COLO829 (cell line): ENCODE results near the gene STARD10.

Experiments
- DNase-seq: peaks from one replicate; pipeline ENCODE4 v3.0.0; 2012; ENCODE audit warnings: low spot score

The STARD10 gene

GRCh38 chr11:72744474-72744873 lies 49.4 kb downstream of the STARD10 start:
- DNase-seq: no peak

DNA sequence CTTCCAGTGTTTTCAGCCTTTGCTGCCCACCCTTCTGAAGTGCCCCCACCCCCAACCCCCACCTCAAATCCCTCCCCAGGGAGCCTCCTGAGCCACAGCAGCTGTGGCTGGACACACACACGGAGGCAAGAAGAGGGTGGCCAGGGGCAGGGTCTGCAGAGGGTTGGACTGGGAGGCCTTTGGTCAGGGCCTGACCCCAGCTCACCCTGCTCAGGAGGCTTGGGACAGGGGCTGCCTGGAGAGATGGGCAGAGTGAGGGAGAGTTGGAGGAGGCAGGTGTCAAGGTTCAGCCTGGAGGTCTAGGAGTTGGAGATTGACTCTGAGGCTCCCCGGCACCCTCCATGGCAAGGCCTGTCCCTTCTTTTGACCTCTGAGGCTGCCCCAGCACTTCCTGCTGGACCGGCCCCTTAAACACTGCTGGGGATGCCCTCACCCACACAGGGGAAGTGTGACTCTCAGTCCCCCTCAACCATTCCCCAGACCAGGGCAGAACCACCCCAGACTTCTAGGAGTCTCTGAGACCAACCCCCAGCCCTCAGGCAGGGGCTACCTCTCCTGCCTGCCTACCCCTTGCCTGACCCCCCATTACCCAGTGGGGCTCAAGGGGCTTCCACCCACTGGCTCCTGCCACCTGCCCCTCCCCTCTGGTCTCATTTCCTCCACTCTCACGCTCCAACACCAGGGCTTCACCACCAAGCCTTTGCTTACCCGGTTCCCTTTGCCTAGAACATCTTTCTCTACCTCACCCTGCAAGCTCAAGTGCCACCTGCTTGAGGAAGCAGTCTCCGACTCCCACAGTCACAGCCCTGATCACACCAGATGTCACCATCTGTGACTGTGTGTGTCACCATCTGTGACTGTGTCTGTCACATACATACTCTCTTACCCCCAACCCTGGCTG lies 50.3 kb downstream of the STARD10 start:
- no peak for DNase-seq

DNA sequence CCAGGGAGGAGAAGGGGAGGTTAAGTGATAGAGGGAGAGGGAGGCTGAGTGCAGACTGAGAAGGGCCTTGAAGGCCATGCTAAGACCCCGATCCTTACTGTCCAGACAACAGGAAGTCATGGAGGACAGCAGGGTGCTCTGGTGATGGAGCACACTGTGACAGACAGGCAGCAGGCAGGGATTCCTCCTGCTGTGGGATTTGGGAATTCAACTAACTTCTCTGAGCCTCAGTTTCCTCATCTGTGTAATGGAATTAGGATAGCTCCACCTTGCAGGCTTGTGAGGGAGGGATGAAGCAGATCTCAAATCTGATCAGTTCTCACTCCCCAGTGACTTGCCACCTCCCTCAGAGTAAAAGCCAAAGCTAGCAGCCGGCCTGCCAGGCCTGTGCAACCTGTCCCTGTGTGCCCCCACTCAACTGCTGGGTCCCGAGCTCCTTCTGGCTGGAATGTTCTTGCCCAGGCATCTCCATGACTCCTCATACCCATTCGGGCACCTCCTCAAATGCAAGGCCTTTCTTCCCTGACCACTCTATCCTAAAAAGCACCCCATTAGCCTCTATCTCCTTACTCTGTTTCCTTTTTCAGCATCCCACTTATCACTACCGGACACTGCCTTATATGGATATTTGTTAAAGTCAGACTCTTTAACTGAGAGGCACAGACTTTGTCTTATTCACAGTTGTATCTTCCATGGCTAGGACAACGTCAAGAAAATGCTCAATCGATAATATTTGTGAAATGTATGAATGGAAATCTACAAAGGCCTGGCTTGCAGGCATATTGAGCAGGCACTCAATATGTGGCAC lies 51.1 kb downstream of the STARD10 start:
- DNase-seq: no peak

- no peak for DNase-seq
These were observed 51.9 kb downstream of the STARD10 start for GRCh38 chr11:72741849-72742512.

DNA sequence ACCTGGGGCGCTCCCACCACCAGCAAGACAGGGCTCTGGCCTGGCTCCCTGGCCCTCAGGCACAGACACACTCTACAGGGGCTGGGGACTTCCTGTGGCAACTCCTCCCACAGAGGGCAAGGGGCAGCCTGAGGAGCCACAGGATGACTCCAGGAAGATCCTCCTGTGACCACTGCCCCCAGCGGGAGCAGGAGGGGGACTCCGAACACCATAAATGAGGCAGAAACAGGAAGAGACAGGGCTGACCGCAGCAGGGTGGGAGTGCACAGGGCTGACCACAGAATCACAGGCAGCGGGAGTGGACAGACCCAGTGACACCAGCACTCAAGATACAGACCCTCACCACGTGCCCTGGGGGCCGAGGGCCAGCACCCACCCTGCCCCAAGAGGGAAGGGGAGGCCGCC lies 52.4 kb downstream of the STARD10 start:
- DNase-seq: no peak

DNA sequence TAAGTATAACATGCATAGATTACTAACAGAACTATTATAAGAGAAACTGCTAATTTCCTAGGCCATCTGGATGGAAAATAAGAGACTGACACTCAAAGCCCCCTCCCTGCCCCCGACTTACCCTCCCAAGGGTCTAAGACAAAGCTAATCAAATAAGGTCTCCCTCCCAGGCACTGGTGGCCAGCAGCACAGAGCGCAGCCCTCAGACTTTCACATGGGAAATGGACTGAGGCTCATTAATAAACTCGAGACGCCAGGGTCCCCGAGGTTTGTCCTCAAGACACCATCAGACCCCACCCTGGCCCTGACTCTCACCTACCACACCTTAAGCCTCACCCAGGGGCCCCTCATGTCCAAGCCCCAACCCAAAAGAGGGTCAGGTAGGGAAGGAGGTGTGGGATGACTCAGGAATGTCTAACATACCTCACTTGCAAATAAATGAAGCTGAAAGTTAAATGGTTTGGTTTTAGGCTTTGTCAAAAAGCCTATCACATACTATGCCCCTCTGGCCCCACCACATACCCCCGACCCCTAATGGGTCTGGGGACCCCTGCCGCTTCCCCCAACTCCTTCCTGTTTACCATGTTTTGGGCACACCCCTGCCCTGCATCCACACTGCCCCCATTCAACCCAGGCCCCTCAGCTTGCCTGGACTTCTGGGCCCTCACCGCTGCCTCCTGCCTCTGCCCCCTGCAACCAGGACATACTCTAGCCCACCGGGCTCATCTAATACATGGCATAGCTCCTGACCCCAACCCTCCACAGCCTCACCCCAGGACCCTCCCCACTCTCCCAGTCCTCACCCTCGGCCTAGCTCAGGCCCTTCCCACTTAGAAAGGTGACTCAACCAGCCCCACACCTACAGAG lies 53.1 kb downstream of the STARD10 start:
- no peak for DNase-seq

DNA sequence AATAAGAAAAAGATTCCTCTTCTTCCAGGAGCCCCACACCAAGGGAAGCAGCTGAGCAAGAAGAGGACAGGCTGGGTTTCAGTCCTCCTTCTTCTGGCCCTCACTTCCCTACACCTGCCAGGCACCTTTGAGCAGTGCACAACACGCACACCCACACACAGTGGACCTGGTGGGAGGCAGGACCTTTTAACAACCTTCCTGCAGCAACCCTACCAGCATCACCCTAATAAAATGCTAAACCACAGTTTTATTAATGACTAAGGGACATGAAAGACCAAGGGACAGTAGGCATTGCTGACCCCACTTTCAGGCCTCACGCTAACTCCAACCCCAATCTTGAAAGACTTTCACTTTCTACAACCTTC lies 53.8 kb downstream of the STARD10 start:
- no peak for DNase-seq

GRCh38 chr11:72739240-72740059 lies 54.4 kb downstream of the STARD10 start:
- DNase-seq: no peak

GRCh38 chr11:72738199-72739141 lies 55.4 kb downstream of the STARD10 start:
- DNase-seq: no peak

- DNase-seq: no peak
These were observed 56.5 kb downstream of the STARD10 start for GRCh38 chr11:72737336-72737735.

DNA sequence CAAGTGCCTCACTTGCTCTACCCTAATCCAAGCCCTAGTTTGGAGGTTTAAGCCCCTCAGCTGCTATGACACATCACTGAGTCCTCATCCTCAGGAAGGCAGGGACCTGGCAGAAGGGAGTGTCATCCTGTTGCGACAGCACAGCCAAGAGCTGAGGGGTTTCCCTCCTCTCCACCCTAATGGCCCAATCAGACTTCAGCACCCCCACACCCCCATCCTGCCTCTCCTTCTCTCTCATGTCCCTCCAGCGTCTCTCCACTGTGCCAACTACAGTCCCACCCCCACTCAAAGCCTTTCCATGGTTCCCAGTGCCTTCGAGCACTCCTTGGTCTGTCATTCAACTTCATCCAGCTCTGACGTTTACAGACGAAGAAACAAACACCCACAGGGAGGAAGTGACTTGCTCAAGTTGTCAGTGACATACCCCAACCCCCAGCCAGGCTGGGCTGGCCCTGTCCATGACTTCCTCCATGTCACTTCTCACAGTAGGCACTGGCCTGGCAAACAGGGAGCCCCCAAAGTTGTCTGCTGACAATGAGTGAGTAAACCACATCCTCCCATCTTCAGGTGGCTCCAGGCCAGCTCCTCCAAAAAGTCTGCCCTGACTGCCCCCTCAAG lies 57.3 kb downstream of the STARD10 start:
- DNase-seq: no peak

- no peak for DNase-seq
These were observed 58.3 kb downstream of the STARD10 start for GRCh38 chr11:72735495-72736027.

- DNase-seq: no peak
These were observed 61.5 kb downstream of the STARD10 start for GRCh38 chr11:72732329-72732728.

DNA sequence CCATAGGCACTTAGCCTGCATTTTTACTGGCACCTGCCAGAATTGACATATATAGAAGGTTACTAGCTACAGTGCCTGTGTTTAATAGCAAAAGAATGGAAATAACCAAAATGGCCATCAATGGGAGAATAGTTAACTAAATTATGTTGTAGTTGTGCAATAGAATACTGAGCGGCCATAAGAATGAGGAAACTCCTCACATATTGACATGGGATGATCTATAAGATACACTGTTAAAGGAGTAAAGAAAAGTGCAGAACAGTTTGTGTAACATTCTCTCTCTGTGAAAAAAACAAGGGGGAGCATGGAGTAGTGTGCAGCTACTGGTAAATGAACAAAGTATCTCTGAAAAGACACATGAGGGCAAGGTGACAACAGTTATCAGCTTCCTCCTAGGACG lies 63.1 kb downstream of the STARD10 start:
- DNase-seq: no peak

- DNase-seq: no peak
These were observed 63.6 kb downstream of the STARD10 start for GRCh38 chr11:72730243-72730642.

DNA sequence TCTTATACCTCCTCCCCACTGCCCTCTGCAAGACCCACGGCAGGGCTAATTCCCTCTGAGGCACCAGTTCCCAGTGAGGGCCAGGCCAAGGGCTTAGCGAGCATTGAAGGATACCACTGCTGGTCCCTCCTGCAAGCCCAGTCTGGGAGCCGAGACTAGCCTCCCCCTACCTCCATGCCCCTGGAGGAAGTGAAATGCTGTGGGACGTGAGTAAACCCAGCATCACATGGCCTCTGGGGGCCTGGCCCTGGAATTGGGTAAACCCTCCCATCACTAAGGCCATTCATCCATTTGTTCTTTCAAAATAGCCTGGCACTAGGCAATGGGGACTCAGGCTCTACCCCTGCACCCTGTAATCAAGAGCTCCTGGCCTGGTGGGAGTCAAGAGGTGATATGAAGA lies 66.3 kb downstream of the STARD10 start:
- DNase-seq: no peak

- no peak for DNase-seq
These were observed 67.3 kb downstream of the STARD10 start for GRCh38 chr11:72726266-72727220.

GRCh38 chr11:72725724-72726028 lies 68.2 kb downstream of the STARD10 start:
- DNase-seq: no peak
